ENCODE data around the gene SIRT3. TPM values are rescaled to one million over a fixed set of nuclear protein-coding genes. Genes with fewer than 3 reads are reported as not detected.
A peak's percentile ranks its signal among the peaks of the same experiment; 100 is the strongest.
"Not testable (repeated sequence)": the region's sequence is repeated elsewhere in the genome, so short reads cannot be mapped to it uniquely, and the experiment has no call there.

SIRT3 gene
- total RNA-seq, 2 experiments from 2014 or later = 24.3 to 25.2 TPM

DNA sequence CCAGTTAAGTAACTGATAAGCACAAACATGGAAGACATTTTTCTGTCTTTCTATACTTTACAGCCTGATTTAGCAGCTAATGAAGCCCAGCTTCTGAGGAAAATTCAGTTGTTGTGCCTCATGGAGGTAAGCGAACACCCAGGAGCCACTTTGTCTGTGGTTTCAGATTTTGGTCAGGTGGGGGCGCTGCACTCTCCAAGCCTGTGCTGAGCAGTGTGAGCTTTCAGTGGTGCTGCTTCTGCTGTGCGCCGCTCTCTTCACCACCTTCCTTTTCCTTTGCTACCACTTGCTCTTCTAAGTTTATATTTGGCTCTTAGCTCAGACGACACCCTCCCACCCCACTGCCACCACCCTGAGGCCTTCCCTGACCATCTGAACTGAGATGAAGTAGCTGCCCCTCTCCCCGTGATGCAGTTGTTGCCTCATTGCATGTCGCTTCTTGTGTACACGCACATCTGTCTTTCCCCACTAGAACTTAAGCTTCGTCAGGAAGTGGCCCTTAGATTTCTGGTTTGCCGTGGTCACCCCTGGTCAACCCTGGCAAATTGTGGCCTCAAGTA, 14.7 kb upstream of the SIRT3 start:
- Mint-ChIP-seq H3K4me3 (peak overlapping the region; percentile 63), H3K27me3 (no peaks in the 10 kb centered on the region), H3K4me1 (peaks cover 14% of the 10 kb centered on the region), H3K27ac (peak overlapping the region; percentile 82), H3K36me3 (peaks cover 29% of the 10 kb centered on the region), H3K9me3 (no peaks in the 10 kb centered on the region)
- POLR2A ChIA-PET = interaction anchor here (0.9 to 3.3 kb wide), 20 partner anchors 10 to 164 kb away, joined by 3 to 43 read pairs (median 5); partner anchors contain the start of genes BET1L, IFITM2, NLRP6 and PGGHG
- ATAC-seq (ENCODE audit: low read depth) = peak; percentile 98
- peak; percentile 83 for DNase-seq

DNA sequence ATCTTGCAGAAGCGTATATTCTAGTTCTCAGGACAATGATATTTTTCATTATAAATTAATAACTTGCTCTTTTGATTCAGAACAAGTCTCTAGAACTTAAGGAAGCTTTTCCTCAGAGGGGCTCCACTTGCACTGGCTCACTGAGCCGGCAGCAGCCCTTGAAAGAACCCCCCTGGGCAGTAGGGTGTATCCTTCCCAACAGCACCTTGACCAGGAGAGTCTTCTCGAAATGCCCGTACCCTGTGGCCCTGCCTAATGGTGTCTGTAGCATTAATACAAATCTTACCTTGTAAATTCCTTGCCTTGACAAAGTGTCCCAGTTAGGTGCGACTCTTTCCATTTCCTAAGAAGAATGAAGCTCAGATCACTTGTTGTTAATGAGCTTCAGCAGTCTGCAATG, 14.1 kb upstream of the SIRT3 start:
- H3K27me3 Mint-ChIP-seq = no peaks in the 10 kb centered on the region
- H3K4me3 Mint-ChIP-seq = no peak overlapping the region
- POLR2A ChIA-PET = interaction anchor here (0.9 to 3.3 kb wide), 20 partner anchors 11 to 165 kb away, joined by 3 to 43 read pairs (median 5); partner anchors contain the start of genes BET1L, IFITM2, NLRP6 and PGGHG
- no peak for DNase-seq
- H3K27ac Mint-ChIP-seq = peak overlapping the region; percentile 82
- no peaks in the 10 kb centered on the region for H3K9me3 Mint-ChIP-seq
- H3K36me3 Mint-ChIP-seq = peaks cover 31% of the 10 kb centered on the region
- peak; percentile 6 for ATAC-seq (ENCODE audit: low read depth)
- peaks cover 14% of the 10 kb centered on the region for H3K4me1 Mint-ChIP-seq

DNA sequence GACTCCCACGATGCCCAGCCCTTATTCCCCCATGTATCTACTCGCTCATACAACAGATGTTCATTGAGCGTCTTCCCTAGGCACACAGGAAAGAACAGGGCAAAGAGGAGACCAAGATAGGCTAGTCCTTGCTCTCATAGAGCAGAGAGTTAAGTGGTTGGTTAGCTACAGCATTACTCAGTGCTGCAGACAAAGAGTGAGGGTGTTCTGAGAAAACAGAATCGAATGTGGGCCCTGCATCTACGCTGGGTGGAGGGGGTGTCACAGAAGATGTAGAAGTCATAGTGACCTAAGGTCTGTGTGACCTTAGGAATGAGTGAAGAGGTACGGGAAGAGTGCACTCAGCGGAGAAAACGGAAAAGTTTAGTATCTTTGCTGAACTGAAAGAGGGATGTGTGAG, 12.9 kb upstream of the SIRT3 start:
- no peak for ATAC-seq (ENCODE audit: low read depth)
- peak overlapping the region; percentile 4 for H3K27ac Mint-ChIP-seq
- no peaks in the 10 kb centered on the region for H3K27me3 Mint-ChIP-seq
- POLR2A ChIA-PET = interaction anchor here (1.1 to 1.2 kb wide), 3 partner anchors 12 to 56 kb away, joined by 3 to 6 read pairs (median 3); no protein-coding TSS in a partner anchor
- H3K9me3 Mint-ChIP-seq = no peaks in the 10 kb centered on the region
- no peak for DNase-seq
- peaks cover 35% of the 10 kb centered on the region for H3K36me3 Mint-ChIP-seq
- H3K4me1 Mint-ChIP-seq = peaks cover 14% of the 10 kb centered on the region
- no peak overlapping the region for H3K4me3 Mint-ChIP-seq

DNA sequence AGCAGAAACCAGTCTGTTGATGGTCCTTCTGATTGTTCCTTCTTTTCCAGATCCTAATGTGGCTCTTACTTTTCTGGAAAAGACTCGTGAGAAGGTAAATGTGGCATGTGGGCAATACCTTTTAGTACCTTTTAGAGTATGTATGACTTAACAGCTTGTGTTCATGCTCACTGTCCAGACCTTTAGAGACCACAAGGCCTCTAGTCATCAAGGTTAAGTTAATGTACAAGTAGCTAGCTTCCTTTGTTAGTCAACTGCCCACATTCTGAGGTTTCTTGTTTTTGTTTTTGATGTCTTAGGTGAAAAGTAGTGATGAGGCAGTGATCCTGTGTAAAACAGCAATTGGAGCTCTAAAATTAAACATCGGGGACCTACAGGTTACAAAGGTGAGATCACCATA, 8.2 kb upstream of the SIRT3 start:
- DNase-seq = no peak
- peaks cover 28% of the 10 kb centered on the region for H3K4me1 Mint-ChIP-seq
- H3K4me3 Mint-ChIP-seq = no peak overlapping the region
- no peaks in the 10 kb centered on the region for H3K27me3 Mint-ChIP-seq
- H3K9me3 Mint-ChIP-seq = no peaks in the 10 kb centered on the region
- POLR2A ChIA-PET = interaction anchor here (1.2 kb wide), 1 partner anchor 37 kb away, joined by 3 read pairs; no protein-coding TSS in a partner anchor
- peaks cover 49% of the 10 kb centered on the region for H3K36me3 Mint-ChIP-seq
- no peak for ATAC-seq (ENCODE audit: low read depth)
- peak overlapping the region; percentile 59 for H3K27ac Mint-ChIP-seq

DNA sequence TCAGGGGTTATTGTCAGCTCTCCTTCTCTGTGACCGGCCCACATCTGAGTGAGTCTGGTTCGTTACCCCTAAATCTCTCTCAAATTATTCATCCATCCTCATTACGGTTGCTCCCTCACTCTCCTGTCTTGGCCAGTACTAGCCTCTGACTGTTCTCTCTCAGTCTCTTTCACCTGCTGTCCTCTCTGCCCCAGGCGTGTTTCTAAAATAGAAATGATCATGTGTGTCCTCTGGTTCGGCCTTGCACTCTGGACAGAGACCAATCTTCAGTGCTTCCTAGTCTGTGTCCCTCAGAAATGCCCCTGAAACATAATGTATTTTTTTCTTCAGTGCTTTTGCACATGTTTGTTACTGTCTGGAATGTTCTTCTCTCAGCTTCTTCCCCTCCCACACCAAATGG, 5.5 kb upstream of the SIRT3 start:
- Mint-ChIP-seq H3K9me3 (no peaks in the 10 kb centered on the region), H3K36me3 (peaks cover 34% of the 10 kb centered on the region), H3K4me3 (no peak overlapping the region), H3K4me1 (peaks cover 37% of the 10 kb centered on the region), H3K27me3 (no peaks in the 10 kb centered on the region), H3K27ac (peak overlapping the region; percentile 51)
- no peak for DNase-seq
- no peak for ATAC-seq (ENCODE audit: low read depth)
- POLR2A ChIA-PET = no interaction called here

DNA sequence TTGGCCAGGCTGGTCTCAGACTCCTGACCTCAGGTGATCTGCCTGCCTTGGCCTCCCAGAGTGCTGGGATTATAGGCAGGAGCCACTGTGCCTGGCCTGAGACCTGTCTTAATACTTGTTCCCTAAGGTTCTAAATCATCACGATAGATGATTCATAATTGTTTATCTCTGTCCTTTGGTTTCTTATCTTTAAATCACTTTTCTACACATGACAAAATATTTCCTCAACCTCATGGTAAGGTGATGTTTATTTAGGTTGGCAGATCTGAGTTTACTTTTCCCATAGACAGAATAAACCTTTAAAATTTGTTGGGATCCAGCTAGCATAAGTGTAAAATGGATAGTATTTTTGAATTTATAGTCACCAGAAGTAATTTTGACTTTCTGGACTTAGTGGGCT, 4.2 kb upstream of the SIRT3 start:
- H3K27ac Mint-ChIP-seq = no peak overlapping the region
- H3K4me3 Mint-ChIP-seq = no peak overlapping the region
- ATAC-seq (ENCODE audit: low read depth) (no peak), DNase-seq (no peak)
- POLR2A ChIA-PET = no interaction called here
- H3K27me3 Mint-ChIP-seq = no peaks in the 10 kb centered on the region
- H3K9me3 Mint-ChIP-seq = no peaks in the 10 kb centered on the region
- peaks cover 27% of the 10 kb centered on the region for H3K36me3 Mint-ChIP-seq
- peaks cover 42% of the 10 kb centered on the region for H3K4me1 Mint-ChIP-seq

DNA sequence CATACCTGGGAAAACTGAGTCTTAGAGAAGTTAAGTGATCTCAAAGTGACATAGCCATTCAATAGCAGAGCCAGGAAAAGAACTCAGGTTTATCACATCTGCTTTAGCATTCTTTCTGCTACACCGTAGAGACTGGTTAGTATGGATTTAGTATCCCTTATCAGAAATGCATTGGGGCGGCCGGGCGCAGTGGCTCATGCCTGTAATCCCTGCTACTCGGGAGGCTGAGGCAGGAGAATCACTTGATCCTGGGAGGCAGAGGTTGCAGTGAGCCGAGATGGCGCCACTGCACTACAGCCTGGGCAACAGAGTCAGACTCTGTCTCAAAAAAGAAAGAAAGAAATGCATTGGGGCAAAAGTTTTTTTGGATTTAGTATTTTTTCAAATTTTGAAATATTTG, 2.2 kb upstream of the SIRT3 start:
- DNase-seq; ATAC-seq (ENCODE audit: low read depth); H3K9me3 Mint-ChIP-seq; H3K27me3 Mint-ChIP-seq: not testable (repeated sequence)
- H3K4me3 Mint-ChIP-seq = peak overlapping the region; percentile 98
- POLR2A ChIA-PET = interaction anchor here (1.1 to 5.2 kb wide), 3 partner anchors 10 to 41 kb away, joined by 3 to 44 read pairs (median 6); partner anchors contain the start of genes BET1L and RIC8A
- H3K27ac Mint-ChIP-seq = peak overlapping the region; percentile 6
- peaks cover 40% of the 10 kb centered on the region for H3K4me1 Mint-ChIP-seq
- peaks cover 21% of the 10 kb centered on the region for H3K36me3 Mint-ChIP-seq

DNA sequence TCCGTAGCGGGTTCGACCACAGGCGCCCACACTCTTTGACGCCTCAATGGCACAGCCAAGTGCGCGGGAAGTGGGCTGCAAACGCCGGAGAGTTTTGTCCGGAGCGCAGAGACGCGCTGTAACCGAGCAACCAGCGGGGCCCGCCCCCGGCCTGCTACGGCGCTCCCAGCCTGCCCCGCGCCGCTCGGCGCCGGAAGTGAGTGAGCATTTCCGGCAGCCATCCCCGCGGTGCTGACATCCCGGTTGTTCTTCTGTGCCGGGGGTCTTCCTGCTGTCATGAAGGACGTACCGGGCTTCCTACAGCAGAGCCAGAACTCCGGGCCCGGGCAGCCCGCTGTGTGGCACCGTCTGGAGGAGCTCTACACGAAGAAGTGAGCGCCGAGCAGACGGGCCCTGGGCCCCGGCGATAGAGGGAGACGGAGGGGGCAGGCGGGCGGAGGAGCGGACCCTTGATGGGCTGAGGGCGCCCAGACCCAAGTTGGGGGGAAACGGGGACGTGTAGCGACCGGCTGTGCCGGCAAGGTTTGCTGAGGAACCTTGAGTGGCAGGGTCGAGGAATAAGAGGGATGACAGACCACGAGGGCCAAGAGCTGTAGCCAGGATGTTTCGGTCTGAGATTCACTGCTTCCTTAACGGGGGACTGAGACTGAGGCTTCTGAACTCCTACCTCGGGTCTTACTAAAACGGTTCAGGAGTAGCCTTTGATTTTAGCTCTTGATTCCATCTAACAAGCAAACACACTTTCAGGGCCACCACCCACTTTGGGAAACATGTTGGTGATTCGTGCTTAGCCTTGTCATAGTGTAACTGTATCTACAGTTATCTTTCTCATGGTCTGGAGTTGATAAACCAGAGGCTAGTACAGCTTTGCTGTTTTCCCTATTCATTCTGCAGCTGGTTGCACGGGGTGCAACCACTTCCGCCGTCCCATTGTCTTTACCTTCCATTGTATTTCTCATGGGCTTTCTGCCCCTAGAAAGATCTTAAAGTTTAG, 929 bp upstream of the SIRT3 start, which contains the start of gene PSMD13:
Gene PSMD13, plus strand, starts transcription at position 203 of the 994 bp plus-strand sequence. Its CDS starts 74 bp downstream, at position 277.
- H3K9me3 Mint-ChIP-seq = no peaks in the 10 kb centered on the region

DNA sequence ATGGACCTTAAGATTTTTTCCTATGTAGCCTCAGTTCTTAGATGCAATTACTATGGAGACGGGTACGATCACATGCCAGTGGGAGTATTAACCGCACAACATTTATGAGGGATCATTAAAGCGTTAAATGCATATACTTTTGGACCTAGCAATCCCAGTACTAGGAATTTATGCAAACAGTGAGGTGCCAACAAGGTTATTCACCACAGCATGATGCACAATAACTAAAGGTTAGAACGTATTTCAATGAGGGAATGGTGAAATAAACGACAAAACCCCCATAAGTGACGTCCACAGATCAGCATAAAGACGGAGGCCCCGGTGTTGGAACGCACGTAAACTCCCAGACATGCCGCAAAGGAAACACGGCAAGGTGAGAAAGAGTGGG, 539 bp downstream of the SIRT3 start:
- H3K4me3 Mint-ChIP-seq = peak overlapping the region; percentile 88
- H3K4me1 Mint-ChIP-seq = peaks cover 28% of the 10 kb centered on the region
- no peaks in the 10 kb centered on the region for H3K9me3 Mint-ChIP-seq
- H3K36me3 Mint-ChIP-seq = peaks cover 4% of the 10 kb centered on the region
- DNase-seq (no peak), ATAC-seq (ENCODE audit: low read depth) (peak; percentile 34)
- peak overlapping the region; percentile 85 for H3K27ac Mint-ChIP-seq
- POLR2A ChIA-PET = interaction anchor here (1.4 to 5.2 kb wide), 2 partner anchors 15 to 28 kb away, joined by 3 to 44 read pairs; partner anchors contain the start of genes BET1L and RIC8A
- H3K27me3 Mint-ChIP-seq = no peaks in the 10 kb centered on the region

More for the DNA sequence above, 929 bp upstream of the SIRT3 start, which contains the start of gene PSMD13:
- peak; percentile 92 for DNase-seq
- Mint-ChIP-seq H3K27me3 (no peaks in the 10 kb centered on the region), H3K4me1 (peaks cover 39% of the 10 kb centered on the region), H3K36me3 (peaks cover 13% of the 10 kb centered on the region), H3K27ac (peak within 1 kb of the TSS; percentile 98), H3K4me3 (peak within 1 kb of the TSS; percentile 98)
- POLR2A ChIA-PET = interaction anchor here (0.6 to 5.2 kb wide), 19 partner anchors 10 to 213 kb away, joined by 3 to 44 read pairs (median 4); partner anchors contain the start of genes BET1L, PTDSS2, RIC8A and SIGIRR
- peak; percentile 85 for ATAC-seq (ENCODE audit: low read depth)

- H3K4me1 Mint-ChIP-seq = peaks cover 26% of the 10 kb centered on the region
- ATAC-seq (ENCODE audit: low read depth) (no peak), DNase-seq (no peak)
- POLR2A ChIA-PET = interaction anchor here (0.7 to 5.2 kb wide), 3 partner anchors 16 to 52 kb away, joined by 3 to 44 read pairs (median 3); partner anchors contain the start of genes BET1L and RIC8A
- H3K36me3 Mint-ChIP-seq = peaks cover 4% of the 10 kb centered on the region
- H3K4me3 Mint-ChIP-seq = peak overlapping the region; percentile 88
- H3K27me3 Mint-ChIP-seq = no peaks in the 10 kb centered on the region
- H3K9me3 Mint-ChIP-seq = no peaks in the 10 kb centered on the region
- H3K27ac Mint-ChIP-seq = peak overlapping the region; percentile 85
Observed at GRCh38 chr11:235180-235579, 962 bp downstream of the SIRT3 start.

DNA sequence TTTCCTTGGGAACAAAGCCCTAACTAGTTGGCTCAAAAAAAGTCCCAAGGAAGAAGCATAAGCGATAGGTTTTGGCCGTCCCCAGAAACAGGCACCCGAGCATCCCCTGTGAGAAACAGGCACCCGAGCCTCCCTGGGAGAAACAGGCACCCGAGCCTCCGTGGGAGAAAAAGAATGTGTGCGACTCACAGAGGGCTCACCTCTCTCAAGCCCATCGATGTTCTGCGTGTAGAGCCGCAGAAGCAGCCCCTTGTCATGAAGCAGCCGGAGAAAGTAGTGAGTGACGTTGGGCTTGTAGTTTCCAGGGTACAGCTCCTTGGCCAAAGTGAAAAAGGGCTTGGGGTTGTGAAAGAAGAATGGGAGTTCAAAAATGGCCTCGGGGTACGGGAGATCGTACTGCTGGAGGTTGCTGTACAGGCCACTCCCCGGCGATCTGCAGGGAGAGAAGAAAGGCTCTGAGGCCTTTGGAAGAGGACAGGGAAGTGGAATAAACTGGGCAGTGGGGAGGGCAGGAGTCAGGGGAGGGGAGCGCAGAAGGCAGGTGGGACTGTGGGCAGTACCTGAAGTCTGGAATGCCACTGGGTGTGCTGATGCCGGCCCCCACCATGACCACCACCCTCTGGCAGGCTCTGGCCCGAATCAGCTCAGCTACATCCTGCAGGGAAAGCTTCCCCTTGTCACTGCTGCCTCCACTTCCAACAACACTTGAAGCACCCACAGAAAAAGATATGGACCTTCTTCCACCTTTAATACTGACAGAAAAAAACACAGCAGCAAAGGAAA, 3.2 kb downstream of the SIRT3 start:
- POLR2A ChIA-PET = no interaction called here
- DNase-seq = no peak
- H3K4me3 Mint-ChIP-seq = no peak overlapping the region

DNA sequence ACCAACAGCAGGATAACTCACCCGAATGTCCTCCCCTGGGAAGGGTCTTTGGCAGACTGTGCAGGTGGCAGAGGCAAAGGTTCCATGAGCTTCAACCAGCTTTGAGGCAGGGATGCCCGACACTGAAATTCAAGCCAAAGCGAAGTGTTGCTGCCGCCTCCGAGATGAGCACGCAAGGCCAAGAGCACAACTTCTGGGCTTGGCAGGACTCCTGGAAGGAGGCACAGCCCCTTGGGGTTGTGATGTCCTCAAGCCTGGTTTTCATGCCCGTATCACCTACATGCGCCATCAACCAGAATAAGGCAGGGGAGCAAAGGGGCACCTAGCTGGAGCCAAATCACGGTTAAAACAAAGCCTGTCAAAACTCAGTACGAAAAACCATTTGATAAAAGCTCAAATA, 5.7 kb downstream of the SIRT3 start:
- Mint-ChIP-seq H3K27ac (no peak overlapping the region), H3K4me1 (peaks cover 15% of the 10 kb centered on the region), H3K27me3 (no peaks in the 10 kb centered on the region), H3K4me3 (no peak overlapping the region), H3K36me3 (peaks cover 2% of the 10 kb centered on the region), H3K9me3 (no peaks in the 10 kb centered on the region)
- DNase-seq (no peak), ATAC-seq (ENCODE audit: low read depth) (no peak)
- POLR2A ChIA-PET = no interaction called here

More for the DNA sequence above, 3.2 kb downstream of the SIRT3 start:
- Mint-ChIP-seq H3K36me3 (peaks cover 2% of the 10 kb centered on the region), H3K27ac (no peak overlapping the region), H3K27me3 (no peaks in the 10 kb centered on the region), H3K4me1 (peaks cover 12% of the 10 kb centered on the region), H3K9me3 (no peaks in the 10 kb centered on the region)
- no peak for ATAC-seq (ENCODE audit: low read depth)
